ENCODE results near the gene KRT39.

The KRT39 gene

GRCh38 chr17:40978575-40979151 is 11.9 kb upstream of the KRT39 start:
- no peak for DNase-seq

DNA sequence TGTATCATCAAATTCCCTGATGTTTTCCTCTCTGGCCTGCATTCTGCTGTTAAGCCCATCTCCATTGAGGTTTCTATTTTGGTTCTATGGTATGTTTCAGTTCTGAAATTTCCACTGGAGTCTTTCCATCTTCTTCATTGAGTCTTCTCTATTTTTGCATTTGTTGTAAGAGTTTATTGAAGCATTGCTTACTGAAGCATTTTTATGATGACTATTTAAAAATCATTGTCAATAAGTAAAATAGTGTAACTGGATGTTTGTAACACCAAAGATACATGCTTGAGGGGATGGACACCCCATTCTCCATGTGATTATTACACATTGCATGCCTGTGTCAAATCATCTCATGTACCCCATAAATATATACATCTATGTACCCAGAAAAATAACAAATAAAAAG is 8.8 kb upstream of the KRT39 start:
- DNase-seq = no peak

DNA sequence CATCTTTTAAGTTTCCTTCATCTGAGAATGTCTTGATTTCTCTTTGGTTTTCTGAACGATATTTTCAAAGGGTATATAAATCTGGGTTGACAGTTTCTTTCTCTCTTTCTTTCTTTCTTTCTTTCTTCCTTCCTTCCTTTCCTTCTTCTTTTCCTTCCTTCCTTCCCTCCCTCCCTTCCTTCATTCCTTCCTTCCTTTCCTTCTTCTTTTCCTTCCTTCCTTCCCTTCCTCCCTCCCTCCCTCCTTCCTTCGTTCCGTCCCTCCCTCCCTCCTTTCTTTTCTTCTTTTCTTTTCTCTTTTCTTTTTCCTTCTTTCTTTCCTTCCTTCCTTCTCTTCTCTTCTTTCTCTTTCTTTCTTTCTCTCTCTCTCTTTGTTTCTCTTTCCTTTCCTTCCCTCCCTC is 7.6 kb upstream of the KRT39 start:
- DNase-seq = no peak

DNA sequence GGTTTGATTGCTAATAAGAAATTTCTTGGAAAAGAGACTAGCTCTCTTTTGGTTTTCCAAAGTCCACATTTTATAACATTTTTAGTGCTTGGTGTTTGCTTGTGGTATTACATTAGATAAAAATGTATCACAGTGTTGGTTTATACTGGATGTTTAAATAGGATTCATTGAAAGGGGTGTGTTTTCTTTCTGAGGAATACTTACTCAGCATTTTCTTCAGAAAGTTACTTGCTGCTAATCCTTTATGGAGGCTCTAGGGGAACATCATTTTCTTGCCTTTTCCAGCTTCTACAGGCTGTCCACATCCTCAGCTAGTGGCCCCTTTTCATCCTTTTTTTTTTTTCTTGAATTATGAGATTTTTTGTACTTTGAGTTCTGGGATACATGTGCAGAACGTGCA is 834 bp upstream of the KRT39 start:
- DNase-seq = no peak

DNA sequence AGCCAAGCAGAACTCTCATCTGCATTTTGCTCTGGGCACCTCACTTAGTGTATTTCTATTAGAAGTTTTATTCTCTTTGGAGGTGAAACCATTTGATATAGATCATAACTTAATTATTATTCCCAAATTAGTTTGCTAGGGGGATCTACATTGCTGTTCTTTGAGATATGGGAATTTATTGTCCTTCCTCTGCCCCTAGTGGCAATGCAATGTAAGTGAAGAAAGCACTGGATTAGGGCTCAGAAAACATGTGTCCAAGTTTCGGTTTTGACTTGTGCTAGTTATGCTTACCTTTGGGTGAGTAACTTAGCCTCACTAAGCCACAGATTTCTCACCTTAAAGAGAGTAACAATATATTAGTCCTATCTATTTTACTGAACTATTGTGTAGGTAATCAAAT is 2.9 kb downstream of the KRT39 start:
- no peak for DNase-seq

- DNase-seq = no peak
Observed at GRCh38 chr17:40962059-40962561, 4.6 kb downstream of the KRT39 start.

DNA sequence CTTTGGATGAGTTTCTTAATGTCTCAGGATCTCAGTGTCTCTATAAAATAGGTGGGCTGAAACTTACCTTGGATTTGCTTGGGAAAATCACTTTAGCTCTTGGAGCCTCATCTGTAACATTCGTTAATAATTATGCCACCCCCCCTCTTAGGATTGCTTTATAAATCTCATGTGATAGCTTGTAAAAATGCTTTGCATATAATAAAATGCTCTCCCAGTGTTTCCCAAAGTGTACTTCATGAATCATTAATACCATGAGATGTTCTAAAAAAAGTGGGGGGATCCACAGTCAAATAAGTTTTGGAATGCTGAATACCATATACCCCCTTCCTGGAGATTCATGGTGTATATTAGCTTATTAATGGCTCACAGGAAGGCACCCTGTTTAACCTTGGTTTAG is 5.2 kb downstream of the KRT39 start:
- DNase-seq = no peak

DNA sequence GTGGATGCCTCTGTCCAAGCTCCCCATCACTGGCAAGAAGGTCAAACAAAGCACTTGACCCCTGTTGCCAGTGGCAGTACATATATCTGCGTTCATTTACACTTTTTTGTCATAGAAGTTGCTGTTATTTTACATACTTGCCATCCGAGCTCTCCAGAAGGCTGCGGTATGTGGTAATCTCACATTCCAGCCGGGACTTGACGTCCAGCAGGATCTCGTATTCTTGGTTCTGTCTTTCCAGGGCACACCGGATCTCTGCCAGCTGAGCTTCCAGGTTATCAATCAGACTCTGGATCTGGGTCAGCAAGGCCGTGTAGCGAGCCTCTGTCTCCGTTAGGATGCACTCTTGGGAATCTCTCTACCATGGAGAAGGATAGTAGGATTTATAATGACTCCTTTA is 6.6 kb downstream of the KRT39 start:
- no peak for DNase-seq

DNA sequence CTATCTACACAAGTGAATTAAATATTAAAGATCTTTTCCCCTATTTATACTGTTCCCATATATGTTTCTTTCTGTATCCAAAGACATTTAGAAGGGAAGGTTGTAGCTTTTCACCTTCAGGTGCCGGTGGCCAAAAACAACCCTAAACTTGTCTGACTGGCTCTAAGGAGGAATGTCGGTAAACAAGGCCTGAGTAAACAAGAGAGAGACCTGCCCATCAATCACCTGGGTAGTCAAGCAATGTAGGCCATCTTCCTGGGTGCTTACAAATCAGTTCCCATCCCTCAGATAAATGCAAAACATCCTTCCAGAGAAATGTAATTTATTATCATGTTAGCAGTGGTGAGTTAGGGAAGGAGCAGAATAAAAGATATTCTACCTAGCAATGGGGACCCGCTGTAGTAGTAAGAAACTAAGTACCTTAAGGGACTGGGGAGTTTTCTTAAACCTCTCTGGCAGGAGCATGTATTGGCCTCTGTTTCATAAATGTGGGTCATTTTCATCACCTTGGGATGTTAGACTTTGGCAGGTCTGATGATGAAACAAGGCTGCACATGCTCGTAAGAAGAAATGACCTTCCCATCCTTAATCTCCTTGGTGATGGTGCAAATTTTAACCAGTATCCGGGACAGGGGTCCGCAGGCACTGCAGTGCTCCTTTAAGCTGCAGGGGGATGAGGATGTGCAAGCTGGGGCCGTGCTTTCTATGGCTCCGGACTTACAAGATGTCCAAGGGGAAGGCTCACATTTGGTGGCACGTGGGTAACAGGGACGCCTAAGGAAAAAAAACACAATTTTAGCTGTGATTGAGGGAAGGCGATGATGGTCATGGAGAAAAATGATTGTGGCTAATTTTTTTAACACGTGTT is 8.4 kb downstream of the KRT39 start:
- DNase-seq = no peak

GRCh38 chr17:40956401-40957254 is 10.1 kb downstream of the KRT39 start:
- no peak for DNase-seq

DNA sequence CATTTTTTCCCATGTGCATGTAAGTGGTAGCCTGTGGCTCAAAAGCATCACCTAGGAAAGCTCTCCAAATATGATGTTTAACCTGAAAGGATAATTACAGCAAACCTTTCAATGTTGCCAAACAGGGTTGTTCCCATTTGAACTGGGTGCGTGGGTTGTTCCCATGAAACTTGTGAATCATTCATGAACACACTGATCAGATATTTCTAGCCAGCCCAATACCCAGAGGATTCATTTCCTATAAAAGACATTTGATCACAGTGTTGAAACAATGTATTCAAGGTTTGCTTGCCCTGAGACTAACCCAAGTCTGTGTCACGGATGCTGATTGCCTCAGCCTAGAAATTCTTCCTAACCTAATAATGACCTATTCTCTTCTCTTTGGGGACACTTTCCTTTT is 12.9 kb downstream of the KRT39 start:
- no peak for DNase-seq

GRCh38 chr17:40952661-40953060 is 14.1 kb downstream of the KRT39 start:
- DNase-seq = no peak

- no peak for DNase-seq
Observed at GRCh38 chr17:40952154-40952553, 14.6 kb downstream of the KRT39 start.

DNA sequence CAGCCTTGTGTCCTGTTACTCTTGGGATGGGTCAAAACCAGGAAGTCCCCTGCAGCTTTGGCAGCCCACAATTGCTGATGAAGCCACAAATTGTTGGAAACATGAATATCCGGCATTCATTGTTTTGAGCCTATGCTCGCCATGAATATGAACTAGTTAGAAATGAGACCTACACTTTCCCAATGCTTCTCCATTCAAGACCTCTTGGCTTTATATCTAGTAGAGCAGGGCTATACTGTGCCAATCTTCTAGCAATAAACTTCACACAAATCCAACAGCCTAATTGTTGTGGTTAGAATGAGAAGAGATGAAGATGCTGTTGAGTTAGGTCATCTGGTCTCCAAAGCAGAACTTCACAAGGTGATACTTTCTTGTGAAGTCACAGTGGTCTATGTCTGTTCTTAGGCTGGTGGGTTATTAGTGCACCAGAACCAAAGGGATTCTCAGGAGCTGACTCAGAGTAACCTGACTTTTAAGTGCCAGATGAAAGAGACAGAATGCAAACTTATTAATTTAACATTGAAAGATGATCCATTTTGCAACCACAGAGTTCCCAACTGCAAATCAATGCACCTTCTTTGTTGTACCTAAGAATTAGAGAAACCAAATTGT is 15.6 kb downstream of the KRT39 start:
- DNase-seq = no peak

- no peak for DNase-seq
Observed at GRCh38 chr17:40950176-40950575, 16.6 kb downstream of the KRT39 start.

- no peak for DNase-seq
Observed at GRCh38 chr17:40949418-40949817, 17.3 kb downstream of the KRT39 start.

- no peak for DNase-seq
Observed at GRCh38 chr17:40947929-40948328, 18.8 kb downstream of the KRT39 start.

DNA sequence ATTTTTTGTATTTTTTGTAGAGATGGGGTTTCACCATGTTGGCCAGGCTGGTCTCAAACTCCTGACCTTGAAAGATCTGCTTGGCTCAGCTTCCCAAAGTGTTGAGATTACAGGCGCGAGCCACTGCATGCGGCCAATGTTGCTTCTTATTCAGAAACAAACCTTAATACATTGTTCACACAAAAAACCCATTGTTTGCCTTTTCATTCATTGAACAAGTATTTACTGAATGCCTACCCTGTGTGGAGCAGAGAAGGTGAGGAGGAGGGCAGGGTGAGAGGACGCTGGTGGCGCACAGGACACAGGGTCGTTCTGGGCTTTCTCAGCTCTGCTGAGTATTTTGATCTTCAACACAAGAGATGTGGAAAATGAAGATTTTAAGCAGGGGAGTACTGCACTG is 21.3 kb downstream of the KRT39 start:
- DNase-seq = no peak

DNA sequence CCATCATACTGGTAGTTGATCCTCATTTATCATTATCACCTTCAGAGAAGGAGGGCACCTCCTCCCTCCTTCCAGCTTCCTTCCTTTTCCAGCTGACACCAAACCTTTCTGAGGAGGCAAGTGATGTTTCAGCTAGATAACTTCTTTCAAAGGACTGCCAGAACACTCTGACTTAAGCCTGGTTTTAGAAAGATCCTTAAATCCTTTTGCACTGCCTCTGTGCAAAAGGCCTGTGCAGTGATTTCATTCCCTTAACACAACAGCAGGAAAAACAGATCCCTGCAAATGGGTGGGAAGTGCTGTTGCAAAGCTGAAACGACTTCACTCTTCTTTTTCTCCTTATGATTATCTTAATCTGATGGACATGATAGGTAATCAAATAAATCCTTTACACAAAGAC is 22.2 kb downstream of the KRT39 start:
- DNase-seq = no peak

- DNase-seq = no peak
Observed at GRCh38 chr17:40942553-40942952, 24.2 kb downstream of the KRT39 start.

- DNase-seq = no peak
Observed at GRCh38 chr17:40940266-40940665, 26.5 kb downstream of the KRT39 start.

DNA sequence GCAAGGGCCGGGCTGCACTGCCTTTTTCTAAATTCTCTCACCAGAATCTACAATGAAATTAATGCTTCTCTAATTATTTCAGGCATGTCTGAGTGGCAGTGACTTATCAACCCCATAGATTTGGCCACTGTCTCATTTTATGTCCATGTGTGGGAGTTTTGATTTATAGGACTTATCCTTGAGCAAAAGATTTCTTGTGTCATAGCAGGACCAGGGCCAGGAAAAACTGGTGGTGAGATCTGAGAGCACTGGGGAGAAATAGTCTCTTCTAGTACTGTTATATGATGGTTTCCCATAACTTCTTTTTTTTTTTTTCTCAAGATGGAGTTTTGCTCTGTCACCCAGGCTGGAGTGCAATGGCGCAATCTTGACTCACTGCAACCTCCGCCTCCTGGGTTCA is 27.8 kb downstream of the KRT39 start:
- DNase-seq = no peak

DNA sequence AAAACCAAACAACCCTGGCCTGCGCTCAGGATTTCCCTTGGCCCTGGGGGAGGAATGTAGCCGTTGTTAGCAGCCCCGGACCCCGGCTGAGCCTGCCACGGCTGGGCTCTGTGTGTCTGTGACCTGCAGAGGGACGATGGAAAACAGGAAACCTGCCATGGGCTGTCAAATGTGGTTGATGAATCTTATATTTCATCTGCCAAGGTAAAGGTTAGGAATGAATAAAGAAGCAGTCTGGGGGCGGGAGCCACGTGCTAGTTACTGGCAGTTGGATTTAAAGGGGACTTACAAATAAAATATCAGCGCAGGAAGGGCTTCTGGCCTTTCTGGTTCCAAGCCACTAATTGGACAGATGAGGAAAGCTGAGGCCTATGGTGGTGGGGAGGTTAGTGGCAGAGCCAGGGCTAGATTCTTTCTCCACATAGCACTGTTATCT is 29.3 kb downstream of the KRT39 start, which contains the start of gene KRT23:
Gene KRT23 (minus strand): TSS at position 263 of the 436 bp plus-strand sequence. CDS start 1,043 bp downstream, outside the sequence.
- no peak for DNase-seq

Measured in activated gamma-delta T cell treated with Interleukin-2 at 50 U/mL for 16 hours (primary cell).